Neutrophil (primary cell): Measurements from ENCODE around the gene IPO11.

Experiments
- H3K27ac ChIP-seq: fragments of 200-600 bp; sonication (generic); 2 replicates; pipeline ENCODE4 v1.5.1; 2016; ENCODE audit warnings: mild to moderate bottlenecking, moderate library complexity
- H3K27me3 ChIP-seq: fragments of 200-600 bp; sonication (generic); 2 replicates; pipeline ENCODE4 v1.6.0; 2016; ENCODE audit warnings: mild to moderate bottlenecking
- H3K36me3 ChIP-seq: fragments of 200-600 bp; sonication (generic); 2 replicates; pipeline ENCODE4 v1.5.1; 2017
- H3K4me1 ChIP-seq, 2 experiments: fragments of 200-600 bp in 1 of 2; sonication (generic) in 1 of 2; 1 replicate in 1 of 2; 2 replicates in 1 of 2; pipeline versions ENCODE4 v1.5.1 to v1.6.1; 2013 to 2016; ENCODE audit warnings: low read depth in 1 of 2, low read length in 1 of 2, mild to moderate bottlenecking in 1 of 2, moderate library complexity in 1 of 2; ENCODE audit not compliant: control insufficient read depth in 1 of 2, insufficient read depth in 1 of 2
- H3K4me3 ChIP-seq, 2 experiments: fragments of 200-600 bp in 1 of 2; sonication (generic) in 1 of 2; 1 replicate in 1 of 2; 2 replicates in 1 of 2; pipeline ENCODE4 v1.5.1; 2013 to 2016; ENCODE audit warnings: low read depth in 1 of 2, low read length in 1 of 2, mild to moderate bottlenecking in 1 of 2, moderate library complexity in 1 of 2
- H3K9me3 ChIP-seq: fragments of 200-600 bp; sonication (generic); 2 replicates; pipeline ENCODE4 v1.5.1; 2016
- TF ChIP-seq, protein P1 (sequence below): fragments of 200-600 bp; sonication (generic); IDR thresholded peaks from 2 replicates; pipeline ENCODE4 v1.5.1; 2016; ENCODE audit warnings: antibody characterized with exemption

IPO11 gene

DNA sequence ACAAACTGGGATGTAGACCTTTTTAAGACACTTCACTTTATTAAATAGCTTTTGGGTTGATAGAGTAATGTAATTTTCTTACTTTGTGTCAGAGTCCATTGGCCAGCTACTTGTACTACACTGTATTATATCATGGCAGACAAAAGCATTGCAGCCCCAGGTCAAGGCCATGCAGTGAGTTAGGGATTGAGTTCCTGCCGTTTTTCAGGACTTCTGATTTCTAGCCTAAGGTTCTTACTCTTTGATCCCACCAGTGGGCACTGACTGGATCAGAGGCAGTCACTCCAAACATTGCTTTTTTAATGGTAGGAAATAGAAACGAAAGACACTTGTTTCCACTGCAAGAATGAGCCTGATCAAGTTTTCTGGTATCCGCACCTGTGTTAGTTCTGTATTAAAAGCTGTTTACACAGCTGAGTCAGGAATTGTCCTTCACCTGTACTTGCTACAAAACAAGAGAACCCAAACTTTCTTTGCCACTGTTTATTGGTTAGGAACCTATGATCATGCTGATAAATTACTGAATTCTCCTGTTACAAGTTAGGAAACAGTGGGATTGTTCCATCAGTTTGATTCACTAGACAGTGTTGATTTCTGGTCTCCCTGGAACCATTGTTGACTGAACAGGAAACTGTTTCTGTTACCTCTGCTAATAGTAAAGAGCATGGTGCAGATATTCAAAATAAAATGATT lies 188.1 kb downstream of the IPO11 start:
- no peaks in the 10 kb centered on the region for H3K36me3 ChIP-seq
- TF ChIP-seq, protein P1, sequence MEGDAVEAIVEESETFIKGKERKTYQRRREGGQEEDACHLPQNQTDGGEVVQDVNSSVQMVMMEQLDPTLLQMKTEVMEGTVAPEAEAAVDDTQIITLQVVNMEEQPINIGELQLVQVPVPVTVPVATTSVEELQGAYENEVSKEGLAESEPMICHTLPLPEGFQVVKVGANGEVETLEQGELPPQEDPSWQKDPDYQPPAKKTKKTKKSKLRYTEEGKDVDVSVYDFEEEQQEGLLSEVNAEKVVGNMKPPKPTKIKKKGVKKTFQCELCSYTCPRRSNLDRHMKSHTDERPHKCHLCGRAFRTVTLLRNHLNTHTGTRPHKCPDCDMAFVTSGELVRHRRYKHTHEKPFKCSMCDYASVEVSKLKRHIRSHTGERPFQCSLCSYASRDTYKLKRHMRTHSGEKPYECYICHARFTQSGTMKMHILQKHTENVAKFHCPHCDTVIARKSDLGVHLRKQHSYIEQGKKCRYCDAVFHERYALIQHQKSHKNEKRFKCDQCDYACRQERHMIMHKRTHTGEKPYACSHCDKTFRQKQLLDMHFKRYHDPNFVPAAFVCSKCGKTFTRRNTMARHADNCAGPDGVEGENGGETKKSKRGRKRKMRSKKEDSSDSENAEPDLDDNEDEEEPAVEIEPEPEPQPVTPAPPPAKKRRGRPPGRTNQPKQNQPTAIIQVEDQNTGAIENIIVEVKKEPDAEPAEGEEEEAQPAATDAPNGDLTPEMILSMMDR, result no peak
- no peaks in the 10 kb centered on the region for H3K9me3 ChIP-seq
- H3K27ac ChIP-seq, result no peak overlapping the region
- no peak overlapping the region for H3K4me3 ChIP-seq
- no peaks in the 10 kb centered on the region for H3K4me1 ChIP-seq
- H3K27me3 ChIP-seq, result no peaks in the 10 kb centered on the region

DNA sequence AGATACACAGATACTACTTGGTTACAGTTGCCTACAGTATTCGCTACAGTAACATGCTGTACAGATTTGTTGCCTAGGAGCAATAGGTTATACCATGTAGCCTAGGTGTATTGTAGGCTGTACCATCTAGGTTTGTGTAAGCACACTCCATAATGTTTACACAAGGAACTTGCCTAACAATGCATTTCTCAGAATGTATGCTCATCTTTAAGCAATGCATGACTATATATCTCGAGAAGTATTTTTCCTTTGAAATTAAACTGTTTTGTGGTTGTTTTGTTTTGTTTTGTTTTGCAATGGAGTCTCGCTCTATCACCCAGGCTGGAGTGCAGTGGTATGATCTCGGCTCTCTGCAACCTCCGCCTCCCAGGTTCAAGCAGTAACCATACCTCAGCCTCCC lies 191.4 kb downstream of the IPO11 start:
- H3K9me3 ChIP-seq, result no peaks in the 10 kb centered on the region

DNA sequence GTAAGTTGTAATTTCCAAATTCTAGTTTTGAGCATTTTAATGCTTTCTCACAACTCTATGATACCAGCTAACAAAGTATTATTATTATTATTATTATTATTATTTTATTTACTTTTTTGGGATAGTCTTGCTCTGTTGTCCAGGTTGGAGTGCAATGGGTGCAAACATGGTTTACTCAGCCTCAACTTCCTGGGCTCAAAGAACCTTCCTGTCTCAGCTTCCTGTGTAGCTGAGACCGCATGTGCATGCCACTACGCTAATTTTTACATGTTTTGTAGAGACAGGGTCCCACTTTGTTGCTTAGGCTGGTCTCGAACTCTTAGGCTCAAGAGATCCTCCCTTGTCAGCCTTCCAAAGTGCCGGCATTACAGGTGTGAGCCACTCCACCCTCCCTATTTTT lies 193.1 kb downstream of the IPO11 start:
- Histone ChIP-seq H3K4me1 (no peaks in the 10 kb centered on the region), H3K36me3 (no peaks in the 10 kb centered on the region), H3K4me3 (no peak overlapping the region), H3K27ac (no peak overlapping the region), H3K9me3 (no peaks in the 10 kb centered on the region), H3K27me3 (no peaks in the 10 kb centered on the region)
- TF ChIP-seq, protein P1, result no peak

More for the DNA sequence above, 191.4 kb downstream of the IPO11 start:
- Histone ChIP-seq H3K4me3 (no peak overlapping the region), H3K27ac (no peak overlapping the region), H3K36me3 (no peaks in the 10 kb centered on the region), H3K27me3 (no peaks in the 10 kb centered on the region), H3K4me1 (no peaks in the 10 kb centered on the region)
- TF ChIP-seq, protein P1, result no peak

DNA sequence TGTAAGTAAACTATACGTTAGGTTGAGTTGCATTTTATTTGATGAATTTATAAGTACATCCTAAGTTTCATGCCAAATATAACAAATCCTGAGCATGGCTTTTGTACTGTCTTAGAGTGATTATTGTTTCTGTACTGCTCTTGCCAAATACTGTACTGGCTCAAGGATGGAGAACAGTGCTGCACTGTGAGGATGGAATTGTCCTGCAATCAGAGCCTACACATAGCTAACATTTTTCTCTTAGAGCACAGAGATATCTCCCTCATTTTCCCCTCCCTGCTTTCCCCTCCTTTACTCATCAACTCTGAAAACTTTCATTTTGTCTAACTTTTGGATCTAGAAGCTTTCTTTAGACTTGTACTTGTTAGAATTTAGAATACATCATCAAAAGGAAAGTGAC lies 194.3 kb downstream of the IPO11 start:
- TF ChIP-seq, protein P1, result no peak
- no peak overlapping the region for H3K4me3 ChIP-seq
- H3K36me3 ChIP-seq, result no peaks in the 10 kb centered on the region
- no peaks in the 10 kb centered on the region for H3K9me3 ChIP-seq
- no peaks in the 10 kb centered on the region for H3K4me1 ChIP-seq
- no peaks in the 10 kb centered on the region for H3K27me3 ChIP-seq
- no peak overlapping the region for H3K27ac ChIP-seq

DNA sequence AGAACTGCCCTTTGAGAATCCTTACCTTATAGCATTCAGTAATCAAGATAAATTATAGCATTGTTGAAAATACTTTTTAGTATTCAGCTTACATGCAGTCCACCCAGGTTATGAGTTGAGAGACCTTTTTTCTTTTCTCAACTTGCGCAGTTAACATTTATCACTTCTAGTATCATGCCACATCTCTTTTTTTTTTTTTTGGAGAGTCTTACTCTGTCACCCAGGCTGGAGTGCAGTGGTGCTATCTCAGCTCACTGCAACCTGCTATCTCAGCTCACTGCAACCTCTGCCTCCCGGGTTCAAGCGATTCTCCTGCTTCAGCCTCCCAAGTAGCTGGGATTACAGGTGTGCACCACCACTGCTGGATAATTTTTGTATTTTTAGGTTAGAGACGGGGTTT lies 195.1 kb downstream of the IPO11 start:
- H3K4me3 ChIP-seq, result no peak overlapping the region
- H3K4me1 ChIP-seq, result no peaks in the 10 kb centered on the region
- no peak overlapping the region for H3K27ac ChIP-seq
- H3K36me3 ChIP-seq, result no peaks in the 10 kb centered on the region
- H3K9me3 ChIP-seq, result no peaks in the 10 kb centered on the region
- no peaks in the 10 kb centered on the region for H3K27me3 ChIP-seq
- TF ChIP-seq, protein P1, result no peak
